ENCODE results near the gene PELI2. TPM values are rescaled to one million over a fixed set of nuclear protein-coding genes. Genes with fewer than 3 reads are reported as not detected.

Gene PELI2
- total RNA-seq, 1 experiment from 2014 or later: 2.0 TPM

DNA sequence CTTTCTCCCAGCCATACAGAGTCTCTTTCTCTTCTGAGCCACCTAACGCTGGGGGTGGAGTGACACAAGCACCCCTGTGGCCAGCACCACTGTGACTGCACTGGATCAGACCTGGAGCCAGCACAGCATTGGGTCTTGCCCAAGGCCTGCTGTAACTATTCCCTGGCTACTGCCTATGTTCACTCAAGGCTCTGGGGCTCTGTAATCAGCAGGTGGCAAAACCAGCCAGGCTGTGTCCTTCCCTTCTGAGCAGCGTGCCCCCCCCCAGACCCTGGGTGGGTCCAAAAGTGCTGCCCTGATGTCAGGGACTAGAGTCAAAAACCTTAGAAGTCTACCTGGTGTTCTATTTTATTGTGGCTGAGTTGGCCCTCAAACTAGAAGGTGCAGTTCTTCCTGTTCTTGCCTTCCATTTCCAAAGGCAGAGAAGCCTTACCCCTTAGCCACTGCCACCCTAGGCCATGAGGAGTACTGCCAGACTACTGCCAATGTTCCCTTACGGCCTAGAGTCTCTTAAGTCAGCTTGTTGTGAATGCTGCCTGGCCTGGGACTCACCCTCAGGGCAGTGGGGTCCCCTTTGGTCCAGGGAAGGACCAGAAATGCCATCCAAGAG, 49.9 kb downstream of the PELI2 start:
- intact Hi-C loops (cut with micrococcal nuclease): no loop called here
- Histone ChIP-seq H3K9ac (ENCODE audit: low read length) (no peak overlapping the region), H3K9me2 (ENCODE audit: insufficient read depth) (no peaks in the 10 kb centered on the region), H3K9me3 (ENCODE audit: control insufficient read depth in 1 of 2, insufficient read depth in 1 of 2, low read depth in 1 of 2, low read length in 2 of 2) (no peaks in the 10 kb centered on the region; a peak in 1 of 4 replicates), H3K4me3 (replicated peaks in 1 of 2; ENCODE audit: low read depth in 1 of 2, low read length in 2 of 2) (no peak overlapping the region), H3K4me2 (ENCODE audit: low read length) (no peak overlapping the region), H3K27ac (ENCODE audit: low read depth, low read length) (no peak overlapping the region), H2AFZ (ENCODE audit: low read depth, low read length, poor library complexity, severe bottlenecking) (no peak overlapping the region), H3K36me3 (ENCODE audit: control insufficient read depth in 1 of 2, insufficient read depth in 2 of 2, low read length in 2 of 2) (no peaks in the 10 kb centered on the region), H3K79me2 (ENCODE audit: insufficient read depth, low read length) (no peaks in the 10 kb centered on the region), H4K20me1 (ENCODE audit: insufficient read depth) (no peaks in the 10 kb centered on the region), H3K4me1 (ENCODE audit: control insufficient read depth in 1 of 2, insufficient read depth in 2 of 2, low read length in 2 of 2) (peaks cover 2 to 5% of the 10 kb centered on the region in 2 experiments; a peak in 2 of 4 replicates), H3K27me3 (ENCODE audit: insufficient read depth, low read length) (no peaks in the 10 kb centered on the region)
- BruUV-seq (replicated peaks): no TSS peak
- ChIA-PET RAD21 (ENCODE audit: low non-redundant PET in 1 of 2, low total read pairs in 2 of 2, uncharacterized antibody in 2 of 2, unreplicated experiment in 2 of 2) (no interaction called here), POLR2A (no interaction called here), CTCF (no interaction called here)
- no peak for DNase-seq (ENCODE audit: low read depth, low spot score)
- no peak for TF ChIP-seq CEBPB (IDR thresholded peaks at IDR 0.05; ENCODE audit: low read depth)
- no peak for TF ChIP-seq YY1 (IDR thresholded peaks at IDR 0.05; ENCODE audit: extremely low read depth, insufficient replicate concordance, low read depth, low read length)
- TF ChIP-seq, protein P1, sequence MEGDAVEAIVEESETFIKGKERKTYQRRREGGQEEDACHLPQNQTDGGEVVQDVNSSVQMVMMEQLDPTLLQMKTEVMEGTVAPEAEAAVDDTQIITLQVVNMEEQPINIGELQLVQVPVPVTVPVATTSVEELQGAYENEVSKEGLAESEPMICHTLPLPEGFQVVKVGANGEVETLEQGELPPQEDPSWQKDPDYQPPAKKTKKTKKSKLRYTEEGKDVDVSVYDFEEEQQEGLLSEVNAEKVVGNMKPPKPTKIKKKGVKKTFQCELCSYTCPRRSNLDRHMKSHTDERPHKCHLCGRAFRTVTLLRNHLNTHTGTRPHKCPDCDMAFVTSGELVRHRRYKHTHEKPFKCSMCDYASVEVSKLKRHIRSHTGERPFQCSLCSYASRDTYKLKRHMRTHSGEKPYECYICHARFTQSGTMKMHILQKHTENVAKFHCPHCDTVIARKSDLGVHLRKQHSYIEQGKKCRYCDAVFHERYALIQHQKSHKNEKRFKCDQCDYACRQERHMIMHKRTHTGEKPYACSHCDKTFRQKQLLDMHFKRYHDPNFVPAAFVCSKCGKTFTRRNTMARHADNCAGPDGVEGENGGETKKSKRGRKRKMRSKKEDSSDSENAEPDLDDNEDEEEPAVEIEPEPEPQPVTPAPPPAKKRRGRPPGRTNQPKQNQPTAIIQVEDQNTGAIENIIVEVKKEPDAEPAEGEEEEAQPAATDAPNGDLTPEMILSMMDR (IDR thresholded peaks at IDR 0.05 in 2 of 3, conservative IDR thresholded peaks at IDR 0.05 in 1 of 3; ENCODE audit: borderline replicate concordance in 1 of 3, insufficient read depth in 1 of 3, low read depth in 2 of 3, low read length in 2 of 3): no peak
- no peak for TF ChIP-seq SIN3A (IDR thresholded peaks at IDR 0.05; ENCODE audit: low read depth)
- TF ChIP-seq EZH2phosphoT487 (IDR thresholded peaks at IDR 0.05; ENCODE audit: borderline replicate concordance): no peak
- TF ChIP-seq SP1 (IDR thresholded peaks at IDR 0.05; ENCODE audit: low read depth): no peak
- TF ChIP-seq ZFX (IDR thresholded peaks at IDR 0.05): no peak
- ATAC-seq: no peak

DNA sequence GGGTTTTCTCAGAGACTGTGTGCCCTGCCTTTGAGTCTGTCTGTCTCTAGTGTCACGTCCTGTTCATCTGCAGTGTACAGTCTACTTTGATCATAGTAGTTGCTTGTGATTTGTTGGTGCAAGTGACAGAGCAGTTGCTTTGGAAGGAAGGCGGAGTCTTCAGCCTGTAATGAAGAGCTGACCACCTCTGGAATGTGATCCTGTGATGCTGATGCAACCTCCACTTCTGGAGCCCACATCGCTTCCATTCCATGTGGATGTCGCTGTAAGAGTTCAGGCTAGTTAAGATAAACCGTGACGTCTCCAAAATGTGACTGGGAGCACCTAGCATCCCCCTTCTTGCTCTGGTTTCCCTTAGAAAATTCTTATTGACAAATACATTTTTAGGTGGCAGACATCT, 51.8 kb downstream of the PELI2 start:
- no TSS peak for BruUV-seq (replicated peaks)
- ChIA-PET RAD21 (ENCODE audit: low non-redundant PET in 1 of 2, low total read pairs in 2 of 2, uncharacterized antibody in 2 of 2, unreplicated experiment in 2 of 2) (no interaction called here), POLR2A (no interaction called here), CTCF (no interaction called here)
- no peak for DNase-seq (ENCODE audit: low read depth, low spot score)
- no peak for ATAC-seq
- Histone ChIP-seq H3K4me3 (replicated peaks in 1 of 2; ENCODE audit: low read depth in 1 of 2, low read length in 2 of 2) (no peak overlapping the region), H3K27ac (ENCODE audit: low read depth, low read length) (no peak overlapping the region), H4K20me1 (ENCODE audit: insufficient read depth) (no peaks in the 10 kb centered on the region), H2AFZ (ENCODE audit: low read depth, low read length, poor library complexity, severe bottlenecking) (no peak overlapping the region), H3K9me3 (ENCODE audit: control insufficient read depth in 1 of 2, insufficient read depth in 1 of 2, low read depth in 1 of 2, low read length in 2 of 2) (no peaks in the 10 kb centered on the region), H3K79me2 (ENCODE audit: insufficient read depth, low read length) (no peaks in the 10 kb centered on the region), H3K4me1 (ENCODE audit: control insufficient read depth in 1 of 2, insufficient read depth in 2 of 2, low read length in 2 of 2) (peaks cover 2 to 5% of the 10 kb centered on the region in 2 experiments; a peak in 2 of 4 replicates), H3K27me3 (ENCODE audit: insufficient read depth, low read length) (no peaks in the 10 kb centered on the region), H3K36me3 (ENCODE audit: control insufficient read depth in 1 of 2, insufficient read depth in 2 of 2, low read length in 2 of 2) (no peaks in the 10 kb centered on the region), H3K9me2 (ENCODE audit: insufficient read depth) (no peaks in the 10 kb centered on the region), H3K9ac (ENCODE audit: low read length) (no peak overlapping the region), H3K4me2 (ENCODE audit: low read length) (no peak overlapping the region)
- intact Hi-C loops (cut with micrococcal nuclease): no loop called here
- no peak for TF ChIP-seq TCF7L2 (IDR thresholded peaks at IDR 0.05; ENCODE audit: borderline replicate concordance, extremely low read depth, insufficient read depth, insufficient read length)
- no peak for TF ChIP-seq EZH2phosphoT487 (IDR thresholded peaks at IDR 0.05; ENCODE audit: borderline replicate concordance)
- no peak for TF ChIP-seq JUND (IDR thresholded peaks at IDR 0.05)
- TF ChIP-seq POLR2AphosphoS5 (IDR thresholded peaks at IDR 0.05; ENCODE audit: low read depth, low read length): no peak
- TF ChIP-seq, protein P1 (IDR thresholded peaks at IDR 0.05 in 2 of 3, conservative IDR thresholded peaks at IDR 0.05 in 1 of 3; ENCODE audit: borderline replicate concordance in 1 of 3, insufficient read depth in 1 of 3, low read depth in 2 of 3, low read length in 2 of 3): no peak
- TF ChIP-seq, protein P2, sequence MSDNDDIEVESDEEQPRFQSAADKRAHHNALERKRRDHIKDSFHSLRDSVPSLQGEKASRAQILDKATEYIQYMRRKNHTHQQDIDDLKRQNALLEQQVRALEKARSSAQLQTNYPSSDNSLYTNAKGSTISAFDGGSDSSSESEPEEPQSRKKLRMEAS (IDR thresholded peaks at IDR 0.05): no peak
- no peak for TF ChIP-seq CEBPB (IDR thresholded peaks at IDR 0.05; ENCODE audit: low read depth)
- no peak for TF ChIP-seq ELF1 (IDR thresholded peaks at IDR 0.05; ENCODE audit: borderline replicate concordance, low read depth)
- no peak for TF ChIP-seq ZNF274 (IDR thresholded peaks at IDR 0.05; ENCODE audit: low read depth, low read length)
- TF ChIP-seq SRF (IDR thresholded peaks at IDR 0.05; ENCODE audit: low read depth): no peak
- no peak for TF ChIP-seq YY1 (IDR thresholded peaks at IDR 0.05; ENCODE audit: extremely low read depth, insufficient replicate concordance, low read depth, low read length)
